Panc1 (cell line): ENCODE results near the gene RHOA. TPM values are rescaled to one million over a fixed set of nuclear protein-coding genes. Genes with fewer than 3 reads are reported as not detected.
A peak's percentile ranks its signal among the peaks of the same experiment; 100 is the strongest.

Source experiments
- ATAC-seq: fragments of 200-7000 bp; cut with Tn5 transposase; 2 replicates; pipeline ENCODE4 v1.9.1; 2020; ENCODE audit warnings: mild to moderate bottlenecking, moderate library complexity
- BruUV-seq: library from RNA; stranded (reverse); fragments of 400-500 nt; replicated peaks from 2 replicates; lab custom pipeline; 2021; lab: Mats Ljungman, UMichigan
- CTCF ChIA-PET: fragments of 300-600 bp; sonication (Branson Sonifier 250); formaldehyde crosslinking; loops from one replicate; lab custom pipeline; 2022; ENCODE audit warnings: antibody characterized with exemption; lab: Charles Lee
- POLR2A ChIA-PET: fragments of 300-600 bp; sonication (Branson Sonifier 250); formaldehyde crosslinking; loops from one replicate; lab custom pipeline; 2022; ENCODE audit warnings: antibody characterized with exemption; lab: Charles Lee
- DNase-seq: peaks from one replicate; pipeline ENCODE4 v3.0.0-alpha.2; 2010; ENCODE audit warnings: low read depth, low spot score
- H3K27ac ChIP-seq: 2 replicates; pipeline ENCODE4 v1.5.1; 2011; ENCODE audit warnings: mild to moderate bottlenecking, low read length, inconsistent platforms
- H3K27me3 ChIP-seq: fragments of 200-500 bp; sonication (Bioruptor generic); 2 replicates; pipeline ENCODE4 v1.6.0; 2014; ENCODE audit warnings: low read length, inconsistent platforms; ENCODE audit not compliant: control insufficient read depth, insufficient read depth
- H3K36me3 ChIP-seq: fragments of 200-500 bp; sonication (Bioruptor generic); 2 replicates; pipeline ENCODE4 v1.5.1; 2014; ENCODE audit warnings: inconsistent platforms, mild to moderate bottlenecking, low read length, moderate library complexity; ENCODE audit not compliant: control insufficient read depth, insufficient read depth
- H3K4me1 ChIP-seq: 2 replicates; pipeline ENCODE4 v1.5.1; 2011; ENCODE audit warnings: inconsistent platforms, mild to moderate bottlenecking, low read length, moderate library complexity; ENCODE audit not compliant: control insufficient read depth, insufficient read depth
- H3K4me3 ChIP-seq, 2 experiments: 2 replicates each; pipeline ENCODE4 v1.5.1; 2011 to 2012; ENCODE audit warnings: low read depth in 2 of 2, low read length in 2 of 2, mild to moderate bottlenecking in 2 of 2, inconsistent platforms in 1 of 2, moderate library complexity in 1 of 2
- H3K9me3 ChIP-seq: fragments of 200-500 bp; sonication (Bioruptor generic); 2 replicates; pipeline ENCODE4 v1.5.1; 2014; ENCODE audit warnings: low read depth, mild to moderate bottlenecking, inconsistent platforms, low read length, moderate library complexity; ENCODE audit not compliant: control insufficient read depth, insufficient read depth
- CTCF ChIP-seq: fragments of 450-650 bp; IDR thresholded peaks from 2 replicates; pipeline ENCODE4 v1.5.1; 2017; ENCODE audit warnings: mild to moderate bottlenecking
- POLR2AphosphoS5 ChIP-seq: IDR thresholded peaks from 2 replicates; pipeline ENCODE4 v1.6.1; 2012; ENCODE audit warnings: mild to moderate bottlenecking, low read depth, low read length, moderate library complexity
- REST ChIP-seq, 2 experiments: IDR thresholded peaks; 2 replicates each; pipeline ENCODE4 v1.6.1; 2011 to 2012; ENCODE audit warnings: low read depth in 2 of 2, control low read depth in 1 of 2, low read length in 1 of 2, mild to moderate bottlenecking in 1 of 2, moderate library complexity in 1 of 2; ENCODE audit not compliant: insufficient read depth in 1 of 2
- SIN3A ChIP-seq: IDR thresholded peaks from 2 replicates; pipeline ENCODE4 v1.6.1; 2012; ENCODE audit warnings: low read depth, mild to moderate bottlenecking, low read length, moderate library complexity, borderline replicate concordance; ENCODE audit not compliant: insufficient read depth
- TCF7L2 ChIP-seq: IDR thresholded peaks from 2 replicates; pipeline ENCODE4 v1.6.1; 2011; ENCODE audit warnings: mild to moderate bottlenecking, low read depth, low read length, inconsistent platforms
- in situ Hi-C: cut with HindIII; loops from 2 replicates; pipeline ENCODE4 v1.10.0; 2016; ENCODE audit warnings: low sequenced_read_pairs, low pct_unique_long_range_greater_than_20kb
- intact Hi-C: fragments of 100-400 bp; cut with micrococcal nuclease; formaldehyde crosslinking; loops from one replicate; pipeline ENCODE4 v1.10.0; 2022; ENCODE audit not compliant: unreplicated experiment
- total RNA-seq: library from RNA; stranded (reverse); gene quantifications from one replicate; pipeline ENCODE4 v1.2.1, GENCODE V29; 2021; ENCODE audit not compliant: unreplicated experiment

The RHOA gene
- total RNA-seq, 1 experiment from 2014 or later, result 296 TPM

- in situ Hi-C loops (no loop called here), intact Hi-C loops (no loop called here)
- POLR2A ChIA-PET, result no interaction called here
- H3K27ac ChIP-seq, result no peak overlapping the region
- H3K4me1 ChIP-seq, result no peaks in the 10 kb centered on the region
- ATAC-seq, result no peak
- no peak overlapping the region for H3K4me3 ChIP-seq
- H3K27me3 ChIP-seq, result no peaks in the 10 kb centered on the region
- CTCF ChIA-PET, result no interaction called here
- H3K36me3 ChIP-seq, result peaks cover 2% of the 10 kb centered on the region; the same call in 1 of the 2 replicates
- no peak for DNase-seq
- TF ChIP-seq REST (IDR thresholded peaks at IDR 0.05; ENCODE audit: insufficient read depth in 1 of 2, low read depth in 2 of 2, low read length in 1 of 2) (no peak), TCF7L2 (no peak), SIN3A (no peak), POLR2AphosphoS5 (no peak), CTCF (no peak)
- H3K9me3 ChIP-seq, result no peaks in the 10 kb centered on the region
- no TSS peak for BruUV-seq
These were observed 39.8 kb downstream of the RHOA start for GRCh38 chr3:49371946-49372345.

- no peaks in the 10 kb centered on the region for H3K27me3 ChIP-seq
- CTCF ChIA-PET, result no interaction called here
- in situ Hi-C loops, result no loop called here
These were observed 41.0 kb downstream of the RHOA start for GRCh38 chr3:49370585-49371290.

More at GRCh38 chr3:49370585-49371290, 41.0 kb downstream of the RHOA start:
- BruUV-seq, result TSS peak; percentile 49
- TF ChIP-seq TCF7L2 (no peak), POLR2AphosphoS5 (no peak), CTCF (no peak), SIN3A (no peak), REST (IDR thresholded peaks at IDR 0.05; ENCODE audit: insufficient read depth in 1 of 2, low read depth in 2 of 2, low read length in 1 of 2) (no peak)
- intact Hi-C loops, result no loop called here
- H3K4me1 ChIP-seq, result no peaks in the 10 kb centered on the region
- DNase-seq, result no peak
- POLR2A ChIA-PET, result no interaction called here
- no peak overlapping the region for H3K27ac ChIP-seq
- H3K4me3 ChIP-seq, result no peak overlapping the region
- no peak for ATAC-seq
- peaks cover 2% of the 10 kb centered on the region; the same call in 1 of the 2 replicates for H3K36me3 ChIP-seq
- no peaks in the 10 kb centered on the region for H3K9me3 ChIP-seq
